ENCODE data around the gene KLKB1. TPM values are rescaled to one million over a fixed set of nuclear protein-coding genes. Genes with fewer than 3 reads are reported as not detected.
A peak's percentile ranks its signal among the peaks of the same experiment; 100 is the strongest.

The KLKB1 gene
- polyA plus RNA-seq, 3 donors from 2014 or later, result not detected

DNA sequence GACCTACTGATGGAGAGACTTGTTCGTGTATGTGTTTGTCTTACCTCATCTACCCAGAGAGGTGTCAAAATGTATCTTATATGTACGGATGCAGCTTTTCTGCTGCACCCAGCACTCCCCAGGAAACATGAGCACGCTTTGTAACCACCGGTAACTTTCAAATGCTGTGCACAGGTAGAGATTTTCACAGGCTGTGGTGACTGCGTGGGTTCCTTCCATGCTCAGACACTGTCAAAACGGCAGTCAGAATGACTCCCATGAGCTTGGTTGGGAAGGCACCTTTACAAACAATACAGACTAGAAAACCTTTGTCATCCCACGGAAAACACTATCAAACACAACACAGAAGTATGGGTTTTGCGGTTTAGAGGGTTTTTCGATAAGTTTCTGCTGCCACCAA, 66.9 kb downstream of the KLKB1 start:
- Mint-ChIP-seq H3K9me3 (no peaks in the 10 kb centered on the region), H3K36me3 (peaks cover 0 to 3% (median 0%) of the 10 kb centered on the region in 3 donors), H3K27ac (no peak overlapping the region), H3K4me3 (no peak overlapping the region), H3K27me3 (ENCODE audit: low read depth in 3 of 3) (peaks cover 7 to 16% (median 9%) of the 10 kb centered on the region in 3 donors), H3K4me1 (no peaks in the 10 kb centered on the region)
- DNase-seq, result no peak

- H3K27me3 Mint-ChIP-seq (ENCODE audit: low read depth in 3 of 3), result peaks cover 6 to 14% (median 8%) of the 10 kb centered on the region in 3 donors
- no peak overlapping the region for H3K4me3 Mint-ChIP-seq
- peaks cover 0 to 3% (median 0%) of the 10 kb centered on the region in 3 donors for H3K36me3 Mint-ChIP-seq
- H3K27ac Mint-ChIP-seq, result no peak overlapping the region
- H3K4me1 Mint-ChIP-seq, result no peaks in the 10 kb centered on the region
- no peaks in the 10 kb centered on the region for H3K9me3 Mint-ChIP-seq
- DNase-seq, result no peak
Observed at GRCh38 chr4:186296481-186296880, 69.2 kb downstream of the KLKB1 start.

DNA sequence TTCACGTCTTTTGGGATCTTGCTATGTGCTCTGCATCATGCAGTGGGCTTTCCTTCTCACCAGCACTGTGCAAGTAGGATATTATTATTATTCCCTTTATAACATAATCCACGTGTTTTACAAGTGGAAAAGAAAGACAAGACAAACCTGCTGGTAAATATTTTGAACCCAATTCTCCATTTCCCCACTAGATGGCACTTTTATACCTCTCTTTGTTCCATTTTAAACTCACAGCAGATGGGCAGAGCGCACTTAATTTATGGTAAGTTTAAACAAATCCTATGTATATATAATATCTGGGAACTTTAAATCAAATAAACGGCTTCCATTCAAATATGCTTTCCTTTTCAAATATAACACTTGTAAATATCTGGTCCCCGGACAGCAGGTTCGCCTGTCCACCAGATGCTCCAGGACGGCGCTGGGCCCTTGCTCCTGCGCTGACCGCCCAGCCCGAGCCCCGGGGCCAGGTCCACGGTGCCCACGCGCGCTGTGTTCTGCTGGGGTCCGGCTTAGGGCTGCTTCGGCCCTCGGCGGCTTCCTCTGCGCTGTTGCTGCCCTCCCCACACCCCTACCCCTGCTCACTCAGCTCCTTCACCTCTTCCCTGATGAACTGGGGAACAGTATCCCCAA, 69.8 kb downstream of the KLKB1 start:
- peak in 1 of 3 donors; percentile 0 for DNase-seq
- Mint-ChIP-seq H3K27me3 (ENCODE audit: low read depth in 3 of 3) (peaks cover 6 to 14% (median 8%) of the 10 kb centered on the region in 3 donors), H3K4me3 (no peak overlapping the region)

DNA sequence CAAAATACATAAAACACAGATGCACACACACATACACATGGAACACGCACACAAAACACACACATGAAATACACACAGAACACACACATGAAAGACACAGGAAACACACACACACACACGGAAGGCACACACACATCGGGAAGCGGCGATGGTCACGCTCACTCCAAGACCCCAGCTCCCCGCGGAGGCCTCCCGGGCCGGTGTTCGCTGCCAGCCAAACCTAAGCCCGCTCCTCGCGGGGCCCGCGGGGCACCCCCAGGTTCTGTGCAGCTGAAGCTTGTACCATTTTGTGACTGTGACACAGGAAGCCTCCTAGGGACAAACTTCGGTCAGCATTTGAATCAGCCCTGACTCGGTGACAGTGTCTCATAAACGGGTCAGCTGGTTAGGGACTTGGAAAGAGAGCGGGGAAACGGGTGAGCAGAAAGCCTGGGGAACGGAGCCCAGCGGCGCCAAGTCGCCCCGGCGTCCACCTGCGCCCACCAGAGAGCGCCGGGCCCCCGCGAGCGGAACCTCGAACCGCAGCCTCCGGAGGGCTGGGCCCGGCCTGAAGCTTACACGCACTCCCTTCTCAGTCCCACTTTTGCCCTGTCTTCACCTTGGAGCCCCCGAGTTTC, 70.8 kb downstream of the KLKB1 start:
- Mint-ChIP-seq H3K27ac (no peak overlapping the region), H3K27me3 (ENCODE audit: low read depth in 3 of 3) (peaks cover 6 to 14% (median 7%) of the 10 kb centered on the region in 3 donors), H3K9me3 (no peaks in the 10 kb centered on the region), H3K36me3 (peaks cover 0 to 3% (median 0%) of the 10 kb centered on the region in 3 donors), H3K4me3 (no peak overlapping the region), H3K4me1 (no peaks in the 10 kb centered on the region)
- no peak for DNase-seq

More for the DNA sequence above, 69.8 kb downstream of the KLKB1 start:
- Mint-ChIP-seq H3K4me1 (no peaks in the 10 kb centered on the region), H3K27ac (no peak overlapping the region), H3K9me3 (no peaks in the 10 kb centered on the region), H3K36me3 (peaks cover 0 to 3% (median 0%) of the 10 kb centered on the region in 3 donors)

GRCh38 chr4:186299291-186299690, 72.0 kb downstream of the KLKB1 start:
- Mint-ChIP-seq H3K4me1 (no peaks in the 10 kb centered on the region), H3K27me3 (ENCODE audit: low read depth in 3 of 3) (peaks cover 7 to 14% (median 9%) of the 10 kb centered on the region in 3 donors), H3K27ac (no peak overlapping the region), H3K36me3 (peaks cover 0 to 3% (median 0%) of the 10 kb centered on the region in 3 donors), H3K9me3 (no peaks in the 10 kb centered on the region), H3K4me3 (no peak overlapping the region)
- DNase-seq, result no peak

GRCh38 chr4:186300659-186301390, 73.5 kb downstream of the KLKB1 start:
- Mint-ChIP-seq H3K4me3 (no peak overlapping the region), H3K27me3 (ENCODE audit: low read depth in 3 of 3) (peaks cover 7 to 14% (median 9%) of the 10 kb centered on the region in 3 donors), H3K27ac (no peak overlapping the region), H3K4me1 (no peaks in the 10 kb centered on the region), H3K9me3 (no peaks in the 10 kb centered on the region), H3K36me3 (peaks cover 0 to 3% (median 0%) of the 10 kb centered on the region in 3 donors)
- no peak for DNase-seq

GRCh38 chr4:186304216-186304615, 76.9 kb downstream of the KLKB1 start:
- H3K27ac Mint-ChIP-seq, result no peak overlapping the region
- no peaks in the 10 kb centered on the region for H3K36me3 Mint-ChIP-seq
- peaks cover 4 to 11% (median 4%) of the 10 kb centered on the region in 3 donors for H3K27me3 Mint-ChIP-seq (ENCODE audit: low read depth in 3 of 3)
- H3K4me1 Mint-ChIP-seq, result no peaks in the 10 kb centered on the region
- H3K9me3 Mint-ChIP-seq, result peaks cover 0 to 2% (median 0%) of the 10 kb centered on the region in 6 donors
- DNase-seq, result no peak
- H3K4me3 Mint-ChIP-seq, result no peak overlapping the region

DNA sequence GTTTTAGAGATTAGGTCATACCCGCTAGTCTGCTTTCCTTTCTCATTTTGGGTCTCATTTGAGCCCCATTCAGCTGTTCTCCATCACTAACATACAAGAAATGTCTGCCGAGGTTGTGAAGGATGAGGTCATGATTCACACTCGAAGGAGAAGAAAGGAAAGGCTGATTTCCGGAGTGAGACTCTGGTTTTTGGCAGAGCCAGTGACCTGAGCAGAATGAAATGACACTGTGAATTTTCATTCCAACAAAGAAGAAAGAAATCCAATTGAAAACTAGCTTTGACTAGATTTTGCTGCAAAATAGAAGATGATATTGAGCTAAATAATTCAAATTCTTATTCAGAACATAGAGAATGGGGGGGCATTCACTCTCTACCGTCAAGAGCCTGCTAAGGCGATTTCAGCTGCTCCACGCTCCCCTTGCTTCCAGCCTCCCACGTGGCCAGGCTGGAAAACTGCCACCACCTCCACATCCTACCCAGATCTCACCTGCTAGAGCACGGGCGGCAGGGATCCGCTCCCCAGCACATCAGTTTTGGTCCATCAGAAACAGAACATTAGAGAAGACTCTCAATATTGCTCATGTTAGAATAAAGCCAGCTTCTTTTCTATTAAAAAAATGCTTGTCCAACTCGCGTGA, 77.7 kb downstream of the KLKB1 start:
- DNase-seq, result no peak
- H3K4me3 Mint-ChIP-seq, result no peak overlapping the region
- no peaks in the 10 kb centered on the region for H3K36me3 Mint-ChIP-seq
- peaks cover 2 to 11% (median 4%) of the 10 kb centered on the region in 3 donors for H3K27me3 Mint-ChIP-seq (ENCODE audit: low read depth in 3 of 3)
- H3K4me1 Mint-ChIP-seq, result no peaks in the 10 kb centered on the region
- H3K9me3 Mint-ChIP-seq, result peaks cover 0 to 2% (median 0%) of the 10 kb centered on the region in 6 donors
- H3K27ac Mint-ChIP-seq, result no peak overlapping the region

DNA sequence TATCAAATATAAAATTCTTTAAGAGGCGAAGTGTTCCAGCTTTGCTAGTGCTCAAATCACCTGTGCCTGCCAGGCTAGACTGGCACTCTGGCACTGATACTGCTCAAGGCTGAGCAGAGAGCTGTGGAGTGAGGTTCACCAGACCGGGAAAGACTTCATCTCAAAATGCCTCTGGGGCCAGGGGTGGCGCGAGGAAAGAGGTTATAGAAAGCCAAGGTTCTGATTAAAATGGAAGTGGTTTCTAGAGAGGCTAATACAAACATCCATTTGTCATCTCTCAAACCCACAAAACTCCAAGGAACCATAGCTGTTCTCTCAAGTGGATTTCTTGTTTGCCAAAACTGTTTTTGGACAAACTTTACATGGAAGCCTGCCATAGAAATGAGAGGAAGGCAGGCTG, 80.2 kb downstream of the KLKB1 start:
- H3K27me3 Mint-ChIP-seq (ENCODE audit: low read depth in 3 of 3), result peaks cover 1 to 11% (median 2%) of the 10 kb centered on the region in 3 donors
- no peak overlapping the region for H3K27ac Mint-ChIP-seq
- peaks cover 0 to 2% (median 0%) of the 10 kb centered on the region in 6 donors for H3K9me3 Mint-ChIP-seq
- H3K4me1 Mint-ChIP-seq, result no peaks in the 10 kb centered on the region
- DNase-seq, result no peak
- H3K36me3 Mint-ChIP-seq, result no peaks in the 10 kb centered on the region
- H3K4me3 Mint-ChIP-seq, result no peak overlapping the region

GRCh38 chr4:186307916-186308315, 80.6 kb downstream of the KLKB1 start:
- no peaks in the 10 kb centered on the region for H3K4me1 Mint-ChIP-seq
- no peak for DNase-seq
- no peak overlapping the region for H3K27ac Mint-ChIP-seq
- peaks cover 0 to 2% (median 0%) of the 10 kb centered on the region in 6 donors for H3K9me3 Mint-ChIP-seq
- peaks cover 1 to 11% (median 2%) of the 10 kb centered on the region in 3 donors for H3K27me3 Mint-ChIP-seq (ENCODE audit: low read depth in 3 of 3)
- H3K4me3 Mint-ChIP-seq, result no peak overlapping the region
- H3K36me3 Mint-ChIP-seq, result no peaks in the 10 kb centered on the region

Other genes starting within 250 kb of the KLKB1 start
- 10 to 100 TPM in 1 of 3 donors, 1 to 10 TPM in 2; 2.5 to 13.3 (median 5.8) TPM for gene TLR3, start 158.4 kb upstream of the KLKB1 start, polyA plus RNA-seq
- not detected for gene FAM149A, start 122.8 kb upstream of the KLKB1 start, polyA plus RNA-seq
- 10 to 100 TPM; 26.0 to 43.5 (median 37.6) TPM for gene CYP4V2, start 35.9 kb upstream of the KLKB1 start, polyA plus RNA-seq
- not detected for gene F11, start 38.7 kb downstream of the KLKB1 start, polyA plus RNA-seq

Data from immature natural killer cell (primary cell).